ENCODE results near the gene GNAI1.

Gene GNAI1

DNA sequence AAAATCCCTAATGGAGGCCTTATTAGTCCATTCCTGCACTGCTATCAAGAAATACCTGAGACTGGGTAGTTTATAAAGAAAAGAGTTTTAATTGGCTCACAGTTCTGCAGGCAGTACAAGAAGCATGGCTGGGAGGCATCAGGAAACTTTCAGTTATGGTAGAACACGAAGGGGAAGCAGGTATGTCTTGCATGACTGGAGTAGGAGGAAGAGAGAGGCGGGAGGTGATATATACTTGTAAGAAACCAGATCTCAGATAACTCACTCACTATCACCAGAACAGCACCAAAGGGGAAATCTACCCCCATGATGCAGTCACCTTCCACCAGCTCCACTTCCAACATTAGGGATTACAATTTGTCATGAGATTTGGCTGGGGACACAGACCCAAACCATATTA is 35.8 kb downstream of the GNAI1 start:
- no peak overlapping the region for H3K9ac ChIP-seq (ENCODE audit: low read length)
- no peaks in the 10 kb centered on the region for H3K36me3 ChIP-seq (ENCODE audit: insufficient read depth, low read length)
- H3K9me3 ChIP-seq (ENCODE audit: low read length), result no peaks in the 10 kb centered on the region
- H3K4me1 ChIP-seq (ENCODE audit: insufficient read depth, low read length), result peaks cover 4% of the 10 kb centered on the region
- H3K27me3 ChIP-seq (ENCODE audit: control insufficient read depth in 1 of 2, insufficient read depth in 2 of 2, low read length in 2 of 2), result no peaks in the 10 kb centered on the region
- H3K27ac ChIP-seq (ENCODE audit: low read depth, low read length), result no peak overlapping the region
- no peak overlapping the region for H3K4me3 ChIP-seq (ENCODE audit: low read depth in 1 of 2, low read length in 2 of 2)

- Histone ChIP-seq H3K4me3 (ENCODE audit: low read depth in 1 of 2, low read length in 2 of 2) (no peak overlapping the region), H3K9ac (ENCODE audit: low read length) (no peak overlapping the region)
Observed at GRCh38 chr7:80172387-80172786, 37.8 kb downstream of the GNAI1 start.

DNA sequence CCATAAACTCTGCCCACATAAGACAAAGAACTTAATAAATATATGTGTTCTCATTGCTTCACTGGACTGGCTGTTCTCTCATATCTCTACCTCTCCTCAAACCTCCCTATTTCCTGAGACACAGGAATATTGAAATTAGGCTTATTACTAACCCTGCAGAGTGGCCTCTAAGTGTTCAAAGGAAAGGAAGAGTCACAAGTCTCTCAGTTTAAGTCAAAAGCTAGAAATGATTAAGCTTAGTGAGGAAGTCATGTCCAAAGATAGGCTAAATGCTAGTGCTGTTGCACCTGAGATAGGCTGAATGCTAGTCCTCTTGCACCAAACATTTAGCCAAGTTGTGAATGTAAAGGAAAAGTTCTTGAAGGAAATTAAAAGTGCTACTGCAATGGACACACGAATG is 41.1 kb downstream of the GNAI1 start:
- Histone ChIP-seq H3K36me3 (ENCODE audit: insufficient read depth, low read length) (no peaks in the 10 kb centered on the region), H3K9me3 (ENCODE audit: low read length) (no peaks in the 10 kb centered on the region), H3K27ac (ENCODE audit: low read depth, low read length) (no peak overlapping the region), H3K4me3 (ENCODE audit: low read depth in 1 of 2, low read length in 2 of 2) (no peak overlapping the region), H3K27me3 (ENCODE audit: control insufficient read depth in 1 of 2, insufficient read depth in 2 of 2, low read length in 2 of 2) (no peaks in the 10 kb centered on the region), H3K9ac (ENCODE audit: low read length) (no peak overlapping the region), H3K4me1 (ENCODE audit: insufficient read depth, low read length) (no peaks in the 10 kb centered on the region)

More at GRCh38 chr7:80172387-80172786, 37.8 kb downstream of the GNAI1 start:
- no peaks in the 10 kb centered on the region for H3K36me3 ChIP-seq (ENCODE audit: insufficient read depth, low read length)
- no peak overlapping the region for H3K27ac ChIP-seq (ENCODE audit: low read depth, low read length)
- H3K27me3 ChIP-seq (ENCODE audit: control insufficient read depth in 1 of 2, insufficient read depth in 2 of 2, low read length in 2 of 2), result no peaks in the 10 kb centered on the region
- no peaks in the 10 kb centered on the region for H3K9me3 ChIP-seq (ENCODE audit: low read length)
- H3K4me1 ChIP-seq (ENCODE audit: insufficient read depth, low read length), result no peaks in the 10 kb centered on the region

DNA sequence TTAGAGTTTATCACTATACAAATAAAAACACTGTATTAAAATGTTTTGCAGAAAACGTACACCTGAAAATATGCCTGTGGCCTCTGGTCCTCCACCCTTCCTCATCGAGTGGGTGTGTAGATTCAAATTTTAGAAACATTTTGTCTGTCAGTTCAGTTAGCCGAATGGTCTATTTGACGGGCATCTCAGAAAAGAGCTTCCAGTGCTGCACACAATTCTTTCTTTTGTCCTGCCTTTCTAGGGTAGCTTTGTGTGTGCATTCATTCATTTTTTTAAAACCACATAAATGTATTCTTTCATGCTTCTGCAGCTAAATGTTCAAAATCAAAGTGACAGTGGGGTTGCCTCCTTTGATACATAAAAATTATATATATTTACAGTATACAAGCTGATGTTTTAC is 46.8 kb downstream of the GNAI1 start:
- Histone ChIP-seq H3K27ac (ENCODE audit: low read depth, low read length) (no peak overlapping the region), H3K9ac (ENCODE audit: low read length) (no peak overlapping the region), H3K36me3 (ENCODE audit: insufficient read depth, low read length) (no peaks in the 10 kb centered on the region), H3K9me3 (ENCODE audit: low read length) (no peaks in the 10 kb centered on the region), H3K4me3 (ENCODE audit: low read depth in 1 of 2, low read length in 2 of 2) (no peak overlapping the region), H3K4me1 (ENCODE audit: insufficient read depth, low read length) (peaks cover 8% of the 10 kb centered on the region), H3K27me3 (ENCODE audit: control insufficient read depth in 1 of 2, insufficient read depth in 2 of 2, low read length in 2 of 2) (no peaks in the 10 kb centered on the region)

- Histone ChIP-seq H3K4me3 (ENCODE audit: low read depth in 1 of 2, low read length in 2 of 2) (no peak overlapping the region), H3K4me1 (ENCODE audit: insufficient read depth, low read length) (peaks cover 21% of the 10 kb centered on the region), H3K9me3 (ENCODE audit: low read length) (no peaks in the 10 kb centered on the region), H3K27ac (ENCODE audit: low read depth, low read length) (no peak overlapping the region), H3K36me3 (ENCODE audit: insufficient read depth, low read length) (no peaks in the 10 kb centered on the region), H3K9ac (ENCODE audit: low read length) (no peak overlapping the region), H3K27me3 (ENCODE audit: control insufficient read depth in 1 of 2, insufficient read depth in 2 of 2, low read length in 2 of 2) (no peaks in the 10 kb centered on the region)
Observed at GRCh38 chr7:80182630-80183276, 48.1 kb downstream of the GNAI1 start.

- Histone ChIP-seq H3K4me1 (ENCODE audit: insufficient read depth, low read length) (peaks cover 23% of the 10 kb centered on the region), H3K4me3 (ENCODE audit: low read depth in 1 of 2, low read length in 2 of 2) (no peak overlapping the region), H3K27me3 (ENCODE audit: control insufficient read depth in 1 of 2, insufficient read depth in 2 of 2, low read length in 2 of 2) (no peaks in the 10 kb centered on the region), H3K9ac (ENCODE audit: low read length) (no peak overlapping the region), H3K36me3 (ENCODE audit: insufficient read depth, low read length) (no peaks in the 10 kb centered on the region), H3K27ac (ENCODE audit: low read depth, low read length) (no peak overlapping the region), H3K9me3 (ENCODE audit: low read length) (no peaks in the 10 kb centered on the region)
Observed at GRCh38 chr7:80183351-80183750, 48.7 kb downstream of the GNAI1 start.

GRCh38 chr7:80183900-80184685 is 49.5 kb downstream of the GNAI1 start:
- Histone ChIP-seq H3K4me1 (ENCODE audit: insufficient read depth, low read length) (peaks cover 23% of the 10 kb centered on the region), H3K36me3 (ENCODE audit: insufficient read depth, low read length) (no peaks in the 10 kb centered on the region), H3K4me3 (ENCODE audit: low read depth in 1 of 2, low read length in 2 of 2) (no peak overlapping the region), H3K9ac (ENCODE audit: low read length) (no peak overlapping the region), H3K27me3 (ENCODE audit: control insufficient read depth in 1 of 2, insufficient read depth in 2 of 2, low read length in 2 of 2) (no peaks in the 10 kb centered on the region), H3K9me3 (ENCODE audit: low read length) (no peaks in the 10 kb centered on the region), H3K27ac (ENCODE audit: low read depth, low read length) (no peak overlapping the region)

DNA sequence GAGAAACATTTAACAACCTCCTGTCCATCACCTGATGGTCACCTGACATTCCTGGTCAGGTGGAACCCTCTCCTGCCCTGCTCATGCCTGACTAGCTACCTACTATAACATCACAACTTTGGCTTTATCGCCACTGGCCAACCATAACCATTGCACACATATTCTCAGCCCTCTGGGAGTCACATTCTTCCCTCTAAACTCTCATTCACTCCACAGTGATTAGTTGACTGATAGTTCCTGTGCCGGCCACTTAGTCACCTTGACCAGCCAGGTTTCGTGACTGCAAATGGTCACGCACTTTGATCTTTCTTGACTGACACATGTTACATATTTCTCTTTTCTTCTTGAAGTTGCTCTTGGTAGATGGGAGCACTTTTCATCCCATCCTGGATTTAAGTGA is 50.1 kb downstream of the GNAI1 start:
- Histone ChIP-seq H3K4me3 (ENCODE audit: low read depth in 1 of 2, low read length in 2 of 2) (no peak overlapping the region), H3K9ac (ENCODE audit: low read length) (no peak overlapping the region), H3K4me1 (ENCODE audit: insufficient read depth, low read length) (peaks cover 23% of the 10 kb centered on the region), H3K27me3 (ENCODE audit: control insufficient read depth in 1 of 2, insufficient read depth in 2 of 2, low read length in 2 of 2) (no peaks in the 10 kb centered on the region), H3K36me3 (ENCODE audit: insufficient read depth, low read length) (no peaks in the 10 kb centered on the region), H3K9me3 (ENCODE audit: low read length) (no peaks in the 10 kb centered on the region), H3K27ac (ENCODE audit: low read depth, low read length) (no peak overlapping the region)

GRCh38 chr7:80185571-80185970 is 50.9 kb downstream of the GNAI1 start:
- H3K9me3 ChIP-seq (ENCODE audit: low read length), result no peaks in the 10 kb centered on the region
- H3K4me3 ChIP-seq (ENCODE audit: low read depth in 1 of 2, low read length in 2 of 2), result no peak overlapping the region
- no peak overlapping the region for H3K27ac ChIP-seq (ENCODE audit: low read depth, low read length)
- H3K36me3 ChIP-seq (ENCODE audit: insufficient read depth, low read length), result no peaks in the 10 kb centered on the region
- peaks cover 23% of the 10 kb centered on the region for H3K4me1 ChIP-seq (ENCODE audit: insufficient read depth, low read length)
- H3K27me3 ChIP-seq (ENCODE audit: control insufficient read depth in 1 of 2, insufficient read depth in 2 of 2, low read length in 2 of 2), result no peaks in the 10 kb centered on the region
- no peak overlapping the region for H3K9ac ChIP-seq (ENCODE audit: low read length)

GRCh38 chr7:80186721-80187120 is 52.1 kb downstream of the GNAI1 start:
- Histone ChIP-seq H3K27me3 (ENCODE audit: control insufficient read depth in 1 of 2, insufficient read depth in 2 of 2, low read length in 2 of 2) (no peaks in the 10 kb centered on the region), H3K27ac (ENCODE audit: low read depth, low read length) (no peak overlapping the region), H3K4me3 (ENCODE audit: low read depth in 1 of 2, low read length in 2 of 2) (no peak overlapping the region), H3K9me3 (ENCODE audit: low read length) (no peaks in the 10 kb centered on the region), H3K36me3 (ENCODE audit: insufficient read depth, low read length) (no peaks in the 10 kb centered on the region), H3K4me1 (ENCODE audit: insufficient read depth, low read length) (peaks cover 23% of the 10 kb centered on the region), H3K9ac (ENCODE audit: low read length) (no peak overlapping the region)

GRCh38 chr7:80187279-80187678 is 52.6 kb downstream of the GNAI1 start:
- no peak overlapping the region for H3K9ac ChIP-seq (ENCODE audit: low read length)
- H3K27ac ChIP-seq (ENCODE audit: low read depth, low read length), result no peak overlapping the region
- H3K4me3 ChIP-seq (ENCODE audit: low read depth in 1 of 2, low read length in 2 of 2), result no peak overlapping the region
- no peaks in the 10 kb centered on the region for H3K27me3 ChIP-seq (ENCODE audit: control insufficient read depth in 1 of 2, insufficient read depth in 2 of 2, low read length in 2 of 2)
- H3K36me3 ChIP-seq (ENCODE audit: insufficient read depth, low read length), result no peaks in the 10 kb centered on the region
- no peaks in the 10 kb centered on the region for H3K9me3 ChIP-seq (ENCODE audit: low read length)
- H3K4me1 ChIP-seq (ENCODE audit: insufficient read depth, low read length), result peaks cover 23% of the 10 kb centered on the region

DNA sequence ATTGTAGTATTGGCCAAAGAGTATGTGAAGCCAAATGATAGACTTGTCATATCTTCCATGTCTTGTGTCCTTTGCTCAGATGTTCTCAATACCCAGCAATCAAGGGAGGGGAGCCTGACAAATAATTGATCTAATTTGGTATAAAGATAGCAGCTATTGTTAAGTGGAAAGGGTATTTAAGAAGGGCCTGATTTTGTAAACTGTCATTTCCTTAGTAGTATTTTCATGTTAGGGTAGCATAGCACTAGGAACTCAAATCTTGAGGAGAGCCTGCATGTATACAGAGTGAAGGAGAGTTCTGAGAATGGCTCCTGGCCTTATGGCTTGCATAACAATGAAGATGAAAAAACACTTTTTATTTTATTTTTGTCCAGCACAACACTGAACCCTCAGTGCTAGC is 53.1 kb downstream of the GNAI1 start:
- Histone ChIP-seq H3K27ac (ENCODE audit: low read depth, low read length) (no peak overlapping the region), H3K4me1 (ENCODE audit: insufficient read depth, low read length) (peaks cover 23% of the 10 kb centered on the region), H3K36me3 (ENCODE audit: insufficient read depth, low read length) (no peaks in the 10 kb centered on the region), H3K9ac (ENCODE audit: low read length) (no peak overlapping the region), H3K27me3 (ENCODE audit: control insufficient read depth in 1 of 2, insufficient read depth in 2 of 2, low read length in 2 of 2) (no peaks in the 10 kb centered on the region), H3K4me3 (ENCODE audit: low read depth in 1 of 2, low read length in 2 of 2) (no peak overlapping the region), H3K9me3 (ENCODE audit: low read length) (no peaks in the 10 kb centered on the region)
